ENCODE data around the gene MAN1B1.

GRCh38 chr9:137110147-137110910, 23.5 kb downstream of the MAN1B1 start:
- TF ChIP-seq CTCF (IDR thresholded peaks at IDR 0.05) (no peak), SIN3A (IDR thresholded peaks at IDR 0.05; ENCODE audit: borderline replicate concordance, insufficient read depth, low read depth, low read length) (no peak), POLR2AphosphoS5 (IDR thresholded peaks at IDR 0.05; ENCODE audit: low read depth, low read length) (no peak)
